Dermis microvascular lymphatic vessel endothelial cell (primary cell): Measurements from ENCODE around the gene GNG12. TPM values are rescaled to one million over a fixed set of nuclear protein-coding genes. Genes with fewer than 3 reads are reported as not detected.
"Not testable (repeated sequence)": the region's sequence is repeated elsewhere in the genome, so short reads cannot be mapped to it uniquely, and the experiment has no call there.

Source experiments
- DNase-seq, 2 donors: peaks; one replicate each; pipeline versions ENCODE4 v3.0.0 to v3.0.0-alpha.2; 2010; ENCODE audit warnings: low read depth in 2 of 2
- total RNA-seq: library from RNA; depleted of rRNA; stranded (reverse); fragments of >200 nt; gene quantifications from 2 replicates; pipeline ENCODE4 v1.2.1, GENCODE V29; 2014

Gene GNG12
- total RNA-seq, 1 donor from 2014 or later = 144 TPM

GRCh38 chr1:67685067-67685557, 148.2 kb downstream of the GNG12 start, which contains the start of gene GADD45A:
Gene GADD45A, plus strand, starts transcription at chr1:67685201. Its CDS starts 294 bp downstream, at chr1:67685495.
- DNase-seq = peak; percentile 99

- DNase-seq = no peak
Measured at GRCh38 chr1:67684526-67685066, 148.7 kb downstream of the GNG12 start.

GRCh38 chr1:67683766-67684525, 149.3 kb downstream of the GNG12 start:
- DNase-seq = peak in 1 of 2 donors; percentile 66

GRCh38 chr1:67683316-67683715, 150.0 kb downstream of the GNG12 start:
- peak in 1 of 2 donors; percentile 61 for DNase-seq

- DNase-seq = peak in 1 of 2 donors; percentile 60
Measured at GRCh38 chr1:67682659-67683197, 150.5 kb downstream of the GNG12 start.

GRCh38 chr1:67680486-67680885, 152.8 kb downstream of the GNG12 start:
- DNase-seq = no peak

- no peak for DNase-seq
Measured at GRCh38 chr1:67679691-67680090, 153.6 kb downstream of the GNG12 start.

- DNase-seq = no peak
Measured at GRCh38 chr1:67677930-67678329, 155.3 kb downstream of the GNG12 start.

- DNase-seq = no peak
Measured at GRCh38 chr1:67677408-67677807, 155.9 kb downstream of the GNG12 start.

GRCh38 chr1:67676946-67677345, 156.3 kb downstream of the GNG12 start:
- DNase-seq = no peak

- DNase-seq = no peak
Measured at GRCh38 chr1:67676287-67676686, 157.0 kb downstream of the GNG12 start.

- DNase-seq = no peak
Measured at GRCh38 chr1:67675800-67676199, 157.5 kb downstream of the GNG12 start.

- peak; percentile 75 to 94 for DNase-seq
Measured at GRCh38 chr1:67674260-67675011, 158.8 kb downstream of the GNG12 start.

- DNase-seq = no peak
Measured at GRCh38 chr1:67673468-67674201, 159.6 kb downstream of the GNG12 start.

GRCh38 chr1:67672260-67672803, 160.9 kb downstream of the GNG12 start:
- no peak for DNase-seq

GRCh38 chr1:67668660-67669059, 164.6 kb downstream of the GNG12 start:
- no peak for DNase-seq

GRCh38 chr1:67666636-67667035, 166.6 kb downstream of the GNG12 start:
- no peak for DNase-seq

- DNase-seq = not testable (repeated sequence)
Measured at GRCh38 chr1:67665307-67665706, 168.0 kb downstream of the GNG12 start.

GRCh38 chr1:67664048-67664447, 169.2 kb downstream of the GNG12 start:
- peak in 1 of 2 donors; percentile 64 for DNase-seq

GRCh38 chr1:67662884-67663283, 170.4 kb downstream of the GNG12 start:
- DNase-seq = peak in 1 of 2 donors; percentile 32

GRCh38 chr1:67659229-67659628, 174.0 kb downstream of the GNG12 start:
- no peak for DNase-seq
